KG1 (cell line): Measurements from ENCODE around the gene MAGEA1.
"Not testable (repeated sequence)": the region's sequence is repeated elsewhere in the genome, so short reads cannot be mapped to it uniquely, and the experiment has no call there.

Experiments used
- DNase-seq: peaks from one replicate; lab custom pipeline; 2025; lab: John Stamatoyannopoulos, UW

Gene MAGEA1

DNA sequence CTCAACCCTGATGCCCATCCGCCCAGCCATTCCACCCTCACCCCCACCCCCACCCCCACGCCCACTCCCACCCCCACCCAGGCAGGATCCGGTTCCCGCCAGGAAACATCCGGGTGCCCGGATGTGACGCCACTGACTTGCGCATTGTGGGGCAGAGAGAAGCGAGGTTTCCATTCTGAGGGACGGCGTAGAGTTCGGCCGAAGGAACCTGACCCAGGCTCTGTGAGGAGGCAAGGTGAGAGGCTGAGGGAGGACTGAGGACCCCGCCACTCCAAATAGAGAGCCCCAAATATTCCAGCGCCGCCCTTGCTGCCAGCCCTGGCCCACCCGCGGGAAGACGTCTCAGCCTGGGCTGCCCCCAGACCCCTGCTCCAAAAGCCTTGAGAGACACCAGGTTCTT is at the start of gene MAGEA1:
Gene MAGEA1, plus strand, starts transcription at position 154 of the 400 bp plus-strand sequence. CDS start 3,106 bp downstream, outside the sequence.
- no peak for DNase-seq

GRCh38 chrX:153132924-153133323 is 46.2 kb upstream of the MAGEA1 start:
- not testable (repeated sequence) for DNase-seq

GRCh38 chrX:153139074-153139473 is 40.0 kb upstream of the MAGEA1 start:
- not testable (repeated sequence) for DNase-seq

GRCh38 chrX:153146288-153146687 is 32.8 kb upstream of the MAGEA1 start:
- not testable (repeated sequence) for DNase-seq

DNA sequence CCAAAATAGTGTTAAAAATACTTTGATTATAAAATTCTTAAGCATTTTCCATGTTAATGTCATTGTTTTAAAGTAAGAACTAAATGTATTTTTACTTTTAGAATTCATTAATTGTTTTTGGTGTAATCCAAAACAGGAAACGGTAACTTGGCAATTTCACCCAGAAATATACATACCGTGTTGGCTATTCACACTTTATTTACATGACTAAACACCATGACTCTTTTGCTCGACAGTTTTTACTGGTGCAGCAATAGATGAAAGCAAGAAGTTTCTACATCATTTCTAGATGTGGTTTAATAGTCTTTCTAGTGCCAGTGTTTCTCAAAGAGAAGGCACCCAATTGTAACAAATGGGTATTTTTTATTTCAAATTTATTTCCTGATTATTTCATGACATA is 25.6 kb upstream of the MAGEA1 start:
- no peak for DNase-seq

DNA sequence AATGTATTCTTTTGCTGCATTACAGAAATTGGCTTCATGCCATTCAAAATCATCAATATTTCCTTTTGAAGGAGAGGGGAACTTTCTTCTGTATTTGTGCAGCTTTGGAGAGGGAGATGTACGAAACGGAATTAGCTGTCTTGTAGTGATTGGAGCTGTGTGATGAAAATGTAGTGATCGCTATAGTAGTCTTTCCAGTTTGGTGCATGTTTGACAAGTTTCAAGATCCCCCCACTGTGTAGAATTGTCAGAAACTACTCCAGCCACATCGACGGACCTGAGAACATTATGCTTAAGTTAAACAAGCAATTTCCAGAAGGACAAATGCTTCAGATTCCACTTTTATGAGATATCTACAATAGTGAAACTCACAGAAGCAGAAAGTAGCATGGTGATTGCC is 21.6 kb upstream of the MAGEA1 start:
- no peak for DNase-seq

GRCh38 chrX:153158319-153158718 is 20.8 kb upstream of the MAGEA1 start:
- DNase-seq: no peak

GRCh38 chrX:153161952-153162351 is 17.1 kb upstream of the MAGEA1 start:
- no peak for DNase-seq

GRCh38 chrX:153164733-153165132 is 14.4 kb upstream of the MAGEA1 start:
- DNase-seq: no peak

DNA sequence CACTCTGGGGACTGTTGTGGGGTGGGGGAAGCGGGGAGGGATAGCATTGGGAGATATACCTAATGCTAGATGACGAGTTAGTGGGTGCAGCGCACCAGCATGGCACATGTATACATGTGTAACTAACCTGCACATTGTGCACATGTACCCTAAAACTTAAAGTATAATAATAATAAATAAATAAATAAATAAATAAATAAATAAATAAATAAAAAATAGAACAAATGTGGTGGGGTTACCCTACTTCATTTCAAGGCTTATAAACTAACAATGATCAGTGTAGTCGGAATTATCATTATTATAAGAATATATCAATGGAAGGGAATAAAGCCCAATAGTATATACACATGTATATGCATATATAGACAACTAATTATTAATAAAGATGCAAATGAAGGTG is 10.7 kb upstream of the MAGEA1 start:
- DNase-seq: not testable (repeated sequence)

DNA sequence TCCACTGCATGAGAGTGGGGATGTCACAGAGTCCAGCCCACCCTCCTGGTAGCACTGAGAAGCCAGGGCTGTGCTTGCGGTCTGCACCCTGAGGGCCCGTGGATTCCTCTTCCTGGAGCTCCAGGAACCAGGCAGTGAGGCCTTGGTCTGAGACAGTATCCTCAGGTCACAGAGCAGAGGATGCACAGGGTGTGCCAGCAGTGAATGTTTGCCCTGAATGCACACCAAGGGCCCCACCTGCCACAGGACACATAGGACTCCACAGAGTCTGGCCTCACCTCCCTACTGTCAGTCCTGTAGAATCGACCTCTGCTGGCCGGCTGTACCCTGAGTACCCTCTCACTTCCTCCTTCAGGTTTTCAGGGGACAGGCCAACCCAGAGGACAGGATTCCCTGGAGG is 2.7 kb downstream of the MAGEA1 start:
- DNase-seq: no peak

DNA sequence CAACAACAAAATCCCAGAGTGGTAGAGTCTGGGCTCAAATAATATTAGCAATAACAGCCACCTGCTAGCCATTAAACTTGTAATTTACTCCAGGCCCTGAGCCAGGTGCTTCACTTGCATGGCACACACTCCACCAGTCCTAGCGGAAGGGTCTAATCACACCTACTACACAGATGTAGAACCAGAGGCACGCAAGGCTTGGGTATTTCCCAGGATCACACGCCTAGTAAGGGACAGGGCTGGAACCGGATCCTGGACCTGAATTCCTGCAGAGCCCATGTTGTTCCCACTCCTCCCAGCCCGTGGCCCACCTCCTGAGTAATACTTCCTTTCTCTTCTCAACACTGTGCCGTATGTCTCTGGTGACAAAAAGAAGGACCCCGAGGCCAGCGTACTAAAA is 5.7 kb downstream of the MAGEA1 start:
- DNase-seq: no peak

DNA sequence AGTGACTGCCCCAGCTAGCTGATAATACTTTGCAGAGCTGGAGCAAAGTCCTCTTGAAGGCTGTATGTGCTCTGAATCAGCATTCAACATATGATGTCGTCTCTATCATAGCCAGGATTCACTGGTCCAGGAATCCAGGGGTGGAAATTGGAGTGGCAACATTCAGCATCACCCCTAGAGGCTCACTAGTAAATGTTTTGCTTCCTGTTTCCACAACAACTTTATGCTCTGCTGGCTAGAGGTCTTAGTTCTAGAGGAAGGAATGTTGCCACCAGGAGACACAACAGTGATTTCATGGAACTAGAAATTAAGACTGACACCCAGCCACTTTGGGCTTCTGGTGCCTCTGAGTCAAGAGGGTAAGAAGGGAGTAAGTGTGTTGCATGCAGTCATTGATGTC is 11.3 kb downstream of the MAGEA1 start:
- DNase-seq: no peak

GRCh38 chrX:153200462-153200861 is 21.4 kb downstream of the MAGEA1 start:
- no peak for DNase-seq

GRCh38 chrX:153206425-153207046 is 27.5 kb downstream of the MAGEA1 start:
- no peak for DNase-seq

DNA sequence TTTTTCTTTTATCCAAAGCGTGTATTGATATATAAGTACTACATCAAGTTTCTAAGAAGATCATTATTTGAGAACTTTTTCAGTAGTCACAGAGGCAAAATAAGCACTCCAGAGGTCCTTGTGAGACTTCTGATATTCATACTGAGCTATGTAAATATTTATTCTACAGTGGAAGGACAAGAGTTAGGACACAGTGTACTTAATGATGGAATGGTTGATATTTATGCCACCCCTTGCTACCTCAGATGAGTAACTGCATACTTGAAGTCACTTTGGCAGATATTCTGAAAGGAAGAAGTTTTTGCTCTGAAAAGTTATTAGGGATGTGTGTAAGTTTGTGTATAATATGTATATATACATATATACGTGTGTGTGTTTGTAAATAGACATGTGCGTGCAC is 30.3 kb downstream of the MAGEA1 start:
- no peak for DNase-seq

GRCh38 chrX:153214934-153215333 is 35.9 kb downstream of the MAGEA1 start:
- DNase-seq: no peak

DNA sequence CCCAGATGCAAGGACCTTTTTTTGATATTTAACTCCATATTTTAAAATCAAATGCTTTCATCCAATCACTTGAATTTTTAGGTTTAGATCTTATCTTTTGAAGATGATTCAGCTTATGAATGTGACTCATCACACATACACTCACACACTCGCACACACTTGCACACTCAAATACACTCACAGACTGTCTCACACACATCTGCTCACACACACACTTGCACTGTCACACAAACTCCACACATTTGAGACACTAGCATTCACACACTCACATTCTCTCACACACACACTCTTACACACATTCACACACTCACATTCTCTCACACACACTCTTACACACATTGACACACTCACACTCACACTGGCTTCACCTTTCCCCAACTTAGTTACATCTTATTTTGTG is 37.8 kb downstream of the MAGEA1 start:
- DNase-seq: no peak

- DNase-seq: no peak
Measured at GRCh38 chrX:153225438-153226098, 46.5 kb downstream of the MAGEA1 start.

GRCh38 chrX:153226344-153227185 is 47.5 kb downstream of the MAGEA1 start:
- DNase-seq: no peak
